Neural cell (in vitro differentiated cells): Measurements from ENCODE around the gene LIMS1. TPM values are rescaled to one million over a fixed set of nuclear protein-coding genes. Genes with fewer than 3 reads are reported as not detected.

Experiments
- H2AFZ ChIP-seq: fragments of 200-600, 300-800 bp; sonication (generic), shearing (Covaris generic); 2 replicates; pipeline ENCODE4 v1.6.0; 2014; ENCODE audit warnings: low read depth, mild to moderate bottlenecking, antibody characterized with exemption, low read length, moderate library complexity
- H3F3A ChIP-seq: fragments of 200-600 bp; shearing (Covaris generic); 2 replicates; pipeline ENCODE4 v1.6.1; 2016; ENCODE audit warnings: mild to moderate bottlenecking, moderate library complexity, mixed read lengths, antibody characterized with exemption, low read length; ENCODE audit not compliant: insufficient read depth, poor library complexity, severe bottlenecking
- H3K27ac ChIP-seq: fragments of 200-600, 300-800 bp; sonication (generic), shearing (Covaris generic); 2 replicates; pipeline ENCODE4 v1.5.1; 2014; ENCODE audit warnings: mild to moderate bottlenecking, low read length, moderate library complexity
- H3K27me3 ChIP-seq: fragments of 300-800, 200-600 bp; sonication (generic), shearing (Covaris generic); 2 replicates; pipeline ENCODE4 v1.6.0; 2014; ENCODE audit warnings: mild to moderate bottlenecking, low read depth, low read length, moderate library complexity; ENCODE audit not compliant: insufficient read depth
- H3K36me3 ChIP-seq: fragments of 300-800, 200-600 bp; sonication (generic), shearing (Covaris generic); 2 replicates; pipeline ENCODE4 v1.5.1; 2014; ENCODE audit warnings: mild to moderate bottlenecking, antibody characterized with exemption, low read length, moderate library complexity; ENCODE audit not compliant: insufficient read depth
- H3K4me2 ChIP-seq: fragments of 300-800, 200-600 bp; sonication (generic), shearing (Covaris generic); 2 replicates; pipeline ENCODE4 v1.6.0; 2014; ENCODE audit warnings: mild to moderate bottlenecking, low read length
- H3K4me3 ChIP-seq: fragments of 300-800, 200-600 bp; sonication (generic), shearing (Covaris generic); 2 replicates; pipeline ENCODE4 v1.5.1; 2014; ENCODE audit warnings: mild to moderate bottlenecking, low read length, moderate library complexity
- H3K79me2 ChIP-seq: fragments of 200-600 bp; shearing (Covaris generic); replicated peaks from 2 replicates; pipeline ENCODE4 v1.6.0; 2014; ENCODE audit warnings: mild to moderate bottlenecking, low read length, moderate library complexity; ENCODE audit not compliant: insufficient read depth
- H3K9ac ChIP-seq: fragments of 300-800, 200-600 bp; sonication (generic), shearing (Covaris generic); 2 replicates; pipeline ENCODE4 v1.6.1; 2016; ENCODE audit warnings: mild to moderate bottlenecking, low read length, mixed read lengths
- H3K9me2 ChIP-seq: fragments of 200-600 bp; shearing (Covaris generic); 2 replicates; pipeline ENCODE4 v1.6.1; 2016; ENCODE audit warnings: mild to moderate bottlenecking, low read length, mixed read lengths; ENCODE audit not compliant: insufficient read depth
- H3K9me3 ChIP-seq: fragments of 200-600, 300-800 bp; sonication (generic), shearing (Covaris generic); 2 replicates; pipeline ENCODE4 v1.6.1; 2016; ENCODE audit warnings: mild to moderate bottlenecking, mixed run types, low read length, moderate library complexity, mixed read lengths
- H4K20me1 ChIP-seq: fragments of 200-600 bp; shearing (Covaris generic); 2 replicates; pipeline ENCODE4 v1.6.1; 2016; ENCODE audit warnings: mild to moderate bottlenecking, mixed run types; ENCODE audit not compliant: insufficient read depth
- CTCF ChIP-seq: fragments of 450-650 bp; IDR thresholded peaks from 2 replicates; pipeline ENCODE4 v1.5.1; 2014; ENCODE audit warnings: antibody characterized with exemption, mild to moderate bottlenecking, moderate library complexity; ENCODE audit not compliant: poor library complexity, severe bottlenecking
- EP300 ChIP-seq: fragments of 450-650 bp; conservative IDR thresholded peaks from 2 replicates; pipeline ENCODE4 v1.6.1; 2014; ENCODE audit warnings: antibody characterized with exemption, mild to moderate bottlenecking, moderate library complexity; ENCODE audit not compliant: poor library complexity, severe bottlenecking
- EZH2 ChIP-seq: fragments of 200-600, 300-800 bp; shearing (Covaris generic), sonication (generic); IDR thresholded peaks from 2 replicates; pipeline ENCODE4 v1.6.1; 2014; ENCODE audit warnings: antibody characterized with exemption, low read length, borderline replicate concordance, mild to moderate bottlenecking; ENCODE audit not compliant: insufficient read depth, poor library complexity, severe bottlenecking
- MXI1 ChIP-seq: fragments of 450-650 bp; conservative IDR thresholded peaks from 2 replicates; pipeline ENCODE4 v1.6.1; 2014; ENCODE audit warnings: antibody characterized with exemption, mild to moderate bottlenecking; ENCODE audit not compliant: poor library complexity, severe bottlenecking
- POLR2AphosphoS5 ChIP-seq: IDR thresholded peaks from 2 replicates; pipeline ENCODE4 v1.6.1; 2012
- RAD21 ChIP-seq: fragments of 450-650 bp; conservative IDR thresholded peaks from 2 replicates; pipeline ENCODE4 v1.6.1; 2014; ENCODE audit warnings: antibody characterized with exemption, mild to moderate bottlenecking, moderate library complexity
- REST ChIP-seq: IDR thresholded peaks from 2 replicates; pipeline ENCODE4 v1.6.1; 2012; ENCODE audit warnings: borderline replicate concordance
- SMC3 ChIP-seq: fragments of 450-650 bp; conservative IDR thresholded peaks from 2 replicates; pipeline ENCODE4 v1.6.1; 2014; ENCODE audit warnings: antibody characterized with exemption, mild to moderate bottlenecking, moderate library complexity; ENCODE audit not compliant: poor library complexity
- TAF1 ChIP-seq: IDR thresholded peaks from 2 replicates; pipeline ENCODE4 v1.6.1; 2012; ENCODE audit warnings: low read depth
- polyA plus RNA-seq: library from polyadenylated mRNA; depleted of rRNA; stranded (reverse); fragments of >200 nt; gene quantifications from 2 replicates; pipeline ENCODE4 v1.2.3, GENCODE V29; 2014

Gene LIMS1
- polyA plus RNA-seq, 1 donor from 2014 or later = 12.3 TPM

GRCh38 chr2:108547606-108548005, 13.3 kb downstream of the LIMS1 start:
- Histone ChIP-seq H3K4me2 (no peak overlapping the region), H3K9me2 (no peaks in the 10 kb centered on the region), H3K9ac (no peak overlapping the region), H3K9me3 (no peaks in the 10 kb centered on the region), H3K4me3 (no peak overlapping the region), H4K20me1 (no peaks in the 10 kb centered on the region), H3F3A (no peaks in the 10 kb centered on the region), H2AFZ (no peak overlapping the region), H3K79me2 (no peaks in the 10 kb centered on the region), H3K36me3 (no peaks in the 10 kb centered on the region), H3K27me3 (no peaks in the 10 kb centered on the region), H3K27ac (no peak overlapping the region)
- TF ChIP-seq REST = no peak
- no peak for TF ChIP-seq MXI1
- no peak for TF ChIP-seq CTCF
- TF ChIP-seq POLR2AphosphoS5 = no peak
- TF ChIP-seq SMC3 = no peak
- no peak for TF ChIP-seq RAD21
- no peak for TF ChIP-seq EZH2

GRCh38 chr2:108548208-108549003, 14.1 kb downstream of the LIMS1 start:
- Histone ChIP-seq H2AFZ (no peak overlapping the region), H4K20me1 (no peaks in the 10 kb centered on the region), H3K9me2 (no peaks in the 10 kb centered on the region), H3K4me2 (no peak overlapping the region), H3K9ac (no peak overlapping the region), H3K27ac (no peak overlapping the region), H3F3A (no peaks in the 10 kb centered on the region), H3K9me3 (no peaks in the 10 kb centered on the region), H3K4me3 (no peak overlapping the region), H3K27me3 (no peaks in the 10 kb centered on the region), H3K79me2 (no peaks in the 10 kb centered on the region), H3K36me3 (no peaks in the 10 kb centered on the region)
- TF ChIP-seq TAF1 = no peak
- TF ChIP-seq POLR2AphosphoS5 = no peak
- no peak for TF ChIP-seq SMC3
- no peak for TF ChIP-seq CTCF
- no peak for TF ChIP-seq MXI1
- no peak for TF ChIP-seq REST
- TF ChIP-seq EZH2 = no peak
- no peak for TF ChIP-seq RAD21
- no peak for TF ChIP-seq EP300
